Measurements from ENCODE around the gene KHK.

Gene KHK

GRCh38 chr2:27086724-27087593 lies at the start of gene KHK:
Gene KHK (plus strand): TSS chr2:27086772. CDS start chr2:27087260, 488 bp downstream.
- DNase-seq (ENCODE audit: low read depth, low spot score), result no peak

- no peak for DNase-seq (ENCODE audit: low read depth, low spot score)
These were observed 48.6 kb upstream of the KHK start for GRCh38 chr2:27038012-27038411.

- no peak for DNase-seq (ENCODE audit: low read depth, low spot score)
These were observed 47.8 kb upstream of the KHK start for GRCh38 chr2:27038631-27039339.

GRCh38 chr2:27039426-27039825 lies 47.1 kb upstream of the KHK start:
- no peak for DNase-seq (ENCODE audit: low read depth, low spot score)

GRCh38 chr2:27039871-27040270 lies 46.7 kb upstream of the KHK start:
- DNase-seq (ENCODE audit: low read depth, low spot score), result no peak

GRCh38 chr2:27040282-27040681 lies 46.3 kb upstream of the KHK start:
- DNase-seq (ENCODE audit: low read depth, low spot score), result no peak

GRCh38 chr2:27041752-27042151 lies 44.8 kb upstream of the KHK start:
- DNase-seq (ENCODE audit: low read depth, low spot score), result no peak

GRCh38 chr2:27042159-27042661 lies 44.4 kb upstream of the KHK start:
- no peak for DNase-seq (ENCODE audit: low read depth, low spot score)

- no peak for DNase-seq (ENCODE audit: low read depth, low spot score)
These were observed 43.5 kb upstream of the KHK start for GRCh38 chr2:27042985-27043634.

GRCh38 chr2:27049422-27050280 lies 36.9 kb upstream of the KHK start:
- peak; percentile 23 for DNase-seq (ENCODE audit: low read depth, low spot score)

- peak; percentile 80 for DNase-seq (ENCODE audit: low read depth, low spot score)
These were observed 36.1 kb upstream of the KHK start for GRCh38 chr2:27050281-27050995.

- DNase-seq (ENCODE audit: low read depth, low spot score), result peak; percentile 90
These were observed 35.3 kb upstream of the KHK start, which contains the start of gene AGBL5 for GRCh38 chr2:27050996-27051901. Gene AGBL5 (plus strand): TSS chr2:27051668. CDS start chr2:27052959, 1,291 bp downstream.

- peak; percentile 17 for DNase-seq (ENCODE audit: low read depth, low spot score)
These were observed 34.5 kb upstream of the KHK start for GRCh38 chr2:27051902-27052645.

- DNase-seq (ENCODE audit: low read depth, low spot score), result no peak
These were observed 33.3 kb upstream of the KHK start for GRCh38 chr2:27053321-27053720.

GRCh38 chr2:27053776-27054175 lies 32.8 kb upstream of the KHK start:
- no peak for DNase-seq (ENCODE audit: low read depth, low spot score)

GRCh38 chr2:27054721-27055120 lies 31.9 kb upstream of the KHK start:
- no peak for DNase-seq (ENCODE audit: low read depth, low spot score)

GRCh38 chr2:27057184-27057583 lies 29.4 kb upstream of the KHK start:
- no peak for DNase-seq (ENCODE audit: low read depth, low spot score)

GRCh38 chr2:27058210-27058609 lies 28.4 kb upstream of the KHK start:
- no peak for DNase-seq (ENCODE audit: low read depth, low spot score)
